ENCODE measurements around the gene RAVER2. TPM values are rescaled to one million over a fixed set of nuclear protein-coding genes. Genes with fewer than 3 reads are reported as not detected.

RAVER2 gene
- total and polyA plus RNA-seq, 2 of the 13 experiments (the other 11 are each of a cell fraction or from before 2014, with no cell fraction given): 11.4 to 15.4 TPM

- TF ChIP-seq, protein P1, sequence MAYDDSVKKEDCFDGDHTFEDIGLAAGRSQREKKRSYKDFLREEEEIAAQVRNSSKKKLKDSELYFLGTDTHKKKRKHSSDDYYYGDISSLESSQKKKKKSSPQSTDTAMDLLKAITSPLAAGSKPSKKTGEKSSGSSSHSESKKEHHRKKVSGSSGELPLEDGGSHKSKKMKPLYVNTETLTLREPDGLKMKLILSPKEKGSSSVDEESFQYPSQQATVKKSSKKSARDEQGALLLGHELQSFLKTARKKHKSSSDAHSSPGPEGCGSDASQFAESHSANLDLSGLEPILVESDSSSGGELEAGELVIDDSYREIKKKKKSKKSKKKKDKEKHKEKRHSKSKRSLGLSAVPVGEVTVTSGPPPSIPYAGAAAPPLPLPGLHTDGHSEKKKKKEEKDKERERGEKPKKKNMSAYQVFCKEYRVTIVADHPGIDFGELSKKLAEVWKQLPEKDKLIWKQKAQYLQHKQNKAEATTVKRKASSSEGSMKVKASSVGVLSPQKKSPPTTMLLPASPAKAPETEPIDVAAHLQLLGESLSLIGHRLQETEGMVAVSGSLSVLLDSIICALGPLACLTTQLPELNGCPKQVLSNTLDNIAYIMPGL (CRISPR knock-in tag; IDR thresholded peaks at IDR 0.05; ENCODE audit: borderline replicate concordance in 1 of 2, low read depth in 1 of 2): no peak
- TF ChIP-seq ZNF263 (CRISPR knock-in tag; IDR thresholded peaks at IDR 0.05) (no peak), AKAP8 (CRISPR knock-in tag; IDR thresholded peaks at IDR 0.05) (no peak), FOXC1 (CRISPR knock-in tag; IDR thresholded peaks at IDR 0.05; ENCODE audit: borderline replicate concordance) (no peak), RFX1 (IDR thresholded peaks at IDR 0.05) (no peak)
- TF ChIP-seq, protein P2, sequence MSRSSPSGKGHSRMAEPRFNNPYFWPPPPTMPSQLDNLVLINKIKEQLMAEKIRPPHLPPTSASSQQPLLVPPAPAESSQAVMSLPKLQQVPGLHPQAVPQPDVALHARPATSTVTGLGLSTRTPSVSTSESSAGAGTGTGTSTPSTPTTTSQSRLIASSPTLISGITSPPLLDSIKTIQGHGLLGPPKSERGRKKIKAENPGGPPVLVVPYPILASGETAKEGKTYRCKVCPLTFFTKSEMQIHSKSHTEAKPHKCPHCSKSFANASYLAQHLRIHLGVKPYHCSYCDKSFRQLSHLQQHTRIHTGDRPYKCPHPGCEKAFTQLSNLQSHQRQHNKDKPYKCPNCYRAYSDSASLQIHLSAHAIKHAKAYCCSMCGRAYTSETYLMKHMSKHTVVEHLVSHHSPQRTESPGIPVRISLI (CRISPR knock-in tag; IDR thresholded peaks at IDR 0.05; ENCODE audit: borderline replicate concordance): no peak
Observed at GRCh38 chr1:64878090-64878489, 133.2 kb downstream of the RAVER2 start (continued).

DNA sequence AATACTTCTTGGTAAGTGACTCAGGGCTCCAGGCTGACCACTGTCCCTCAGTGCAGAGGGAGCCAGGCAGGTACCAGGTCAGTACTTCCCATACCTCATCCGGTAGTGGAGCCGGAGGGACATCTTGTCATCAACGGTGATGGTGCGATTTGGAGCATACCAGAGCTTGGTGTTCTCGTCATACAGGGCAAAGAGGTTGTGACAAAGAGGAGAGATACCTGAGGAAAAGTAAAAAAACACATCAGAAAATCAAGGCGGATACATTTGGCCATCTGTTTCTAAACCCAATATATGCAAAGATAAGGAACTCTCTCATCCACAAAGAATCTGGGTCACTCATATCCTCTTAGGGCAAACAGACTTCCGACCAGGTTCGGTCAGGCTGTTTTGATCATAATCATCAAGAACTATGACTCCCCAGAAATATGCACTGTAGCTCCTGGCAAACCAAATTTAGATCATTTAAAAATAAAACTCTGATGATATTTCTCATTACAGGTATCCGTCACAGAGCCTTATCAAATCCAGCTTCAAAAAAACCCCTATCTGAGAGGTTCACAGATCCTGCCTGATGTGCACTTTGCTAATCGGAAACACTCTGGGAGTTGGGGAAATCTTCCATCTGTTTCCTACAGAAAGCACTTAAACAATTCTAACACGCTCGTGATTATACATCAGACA, 134.2 kb downstream of the RAVER2 start:
- Histone ChIP-seq H4K20me1 (ENCODE audit: insufficient read depth, low read length) (no peaks in the 10 kb centered on the region), H3K9me3 (ENCODE audit: low read length) (no peaks in the 10 kb centered on the region), H3K27me3 (ENCODE audit: control insufficient read depth in 1 of 2, insufficient read depth in 2 of 2, low read length in 2 of 2) (no peaks in the 10 kb centered on the region), H3K4me1 (ENCODE audit: insufficient read depth, low read length) (0 out of 2 replicates have a peak, but pooled peaks cover 5% of the 10 kb centered on the region), H3K9ac (ENCODE audit: insufficient read depth, low read depth, low read length) (no peak overlapping the region), H3K36me3 (replicated peaks in 1 of 2; ENCODE audit: control insufficient read depth in 1 of 2, insufficient read depth in 2 of 2, low read length in 2 of 2) (peaks cover 23 to 61% of the 10 kb centered on the region in 2 experiments), H3K79me2 (ENCODE audit: insufficient read depth, low read length) (no peaks in the 10 kb centered on the region), H3K4me3 (replicated peaks in 1 of 3; ENCODE audit: insufficient read depth in 1 of 3, low read depth in 2 of 3, low read length in 3 of 3) (no peak overlapping the region), H3K27ac (ENCODE audit: extremely low read length, insufficient read depth, low read length) (no peak overlapping the region), H2AFZ (ENCODE audit: low read length) (no peak overlapping the region), H3K4me2 (ENCODE audit: low read depth, low read length) (no peak overlapping the region)
- FAIRE-seq: no peak
- ChIA-PET CTCF (ENCODE audit: low intra/inter-chr PET ratio, low total read pairs) (no interaction called here), POLR2A (no interaction called here)
- no TSS peak for BruUV-seq (replicated peaks)
- in situ Hi-C loops (cut with HindIII; ENCODE audit: extremely low pct_ligation_motif_present, low pct_unique_long_range_greater_than_20kb) (no loop called here), intact Hi-C loops (cut with micrococcal nuclease; ENCODE audit: unreplicated experiment) (no loop called here)
- no peak for ATAC-seq
- WGBS (ENCODE audit: low lambda C conversion rate): 97% methylated on average over 12 of the region's 12 CpGs
- DNase-seq (ENCODE audit: low spot score): no peak
- TF ChIP-seq, protein P3, sequence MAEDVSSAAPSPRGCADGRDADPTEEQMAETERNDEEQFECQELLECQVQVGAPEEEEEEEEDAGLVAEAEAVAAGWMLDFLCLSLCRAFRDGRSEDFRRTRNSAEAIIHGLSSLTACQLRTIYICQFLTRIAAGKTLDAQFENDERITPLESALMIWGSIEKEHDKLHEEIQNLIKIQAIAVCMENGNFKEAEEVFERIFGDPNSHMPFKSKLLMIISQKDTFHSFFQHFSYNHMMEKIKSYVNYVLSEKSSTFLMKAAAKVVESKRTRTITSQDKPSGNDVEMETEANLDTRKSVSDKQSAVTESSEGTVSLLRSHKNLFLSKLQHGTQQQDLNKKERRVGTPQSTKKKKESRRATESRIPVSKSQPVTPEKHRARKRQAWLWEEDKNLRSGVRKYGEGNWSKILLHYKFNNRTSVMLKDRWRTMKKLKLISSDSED (CRISPR knock-in tag; IDR thresholded peaks at IDR 0.05): no peak
- TF ChIP-seq ATF1 (CRISPR knock-in tag; IDR thresholded peaks at IDR 0.05) (no peak), SAP130 (CRISPR knock-in tag; IDR thresholded peaks at IDR 0.05; ENCODE audit: low read depth) (no peak), CSRNP1 (CRISPR knock-in tag; IDR thresholded peaks at IDR 0.05) (no peak), SNAPC4 (CRISPR knock-in tag; IDR thresholded peaks at IDR 0.05) (no peak)
